HG03045 (cell line): ENCODE data around the gene ELMO1.

Experiments
- ATAC-seq: cut with Tn5 transposase; IDR thresholded peaks from one replicate; pipeline ENCODE4 v1.9.1; 2021; ENCODE audit warnings: mild to moderate bottlenecking, moderate library complexity; ENCODE audit not compliant: unreplicated experiment

Gene ELMO1

GRCh38 chr7:37282093-37282444 is 166.6 kb downstream of the ELMO1 start:
- ATAC-seq: no peak

GRCh38 chr7:37281368-37282092 is 167.1 kb downstream of the ELMO1 start:
- ATAC-seq: no peak

- no peak for ATAC-seq
These were observed 171.2 kb downstream of the ELMO1 start for GRCh38 chr7:37277513-37277912.

- no peak for ATAC-seq
These were observed 173.5 kb downstream of the ELMO1 start for GRCh38 chr7:37275078-37275710.

GRCh38 chr7:37273891-37274290 is 174.8 kb downstream of the ELMO1 start:
- no peak for ATAC-seq

- ATAC-seq: no peak
These were observed 178.8 kb downstream of the ELMO1 start for GRCh38 chr7:37269711-37270508.

GRCh38 chr7:37267251-37267650 is 181.4 kb downstream of the ELMO1 start:
- no peak for ATAC-seq

GRCh38 chr7:37265876-37266275 is 182.8 kb downstream of the ELMO1 start:
- ATAC-seq: no peak

GRCh38 chr7:37265006-37265405 is 183.7 kb downstream of the ELMO1 start:
- no peak for ATAC-seq

- ATAC-seq: no peak
These were observed 186.5 kb downstream of the ELMO1 start for GRCh38 chr7:37262181-37262580.

GRCh38 chr7:37259319-37259821 is 189.3 kb downstream of the ELMO1 start:
- no peak for ATAC-seq

- no peak for ATAC-seq
These were observed 192.0 kb downstream of the ELMO1 start for GRCh38 chr7:37256631-37257030.

GRCh38 chr7:37255327-37255944 is 193.2 kb downstream of the ELMO1 start:
- ATAC-seq: no peak

GRCh38 chr7:37251222-37251621 is 197.4 kb downstream of the ELMO1 start:
- ATAC-seq: no peak

- no peak for ATAC-seq
These were observed 199.4 kb downstream of the ELMO1 start for GRCh38 chr7:37249240-37249639.

- ATAC-seq: no peak
These were observed 200.2 kb downstream of the ELMO1 start for GRCh38 chr7:37248396-37248861.

GRCh38 chr7:37247861-37248260 is 200.8 kb downstream of the ELMO1 start:
- ATAC-seq: no peak

GRCh38 chr7:37245590-37245989 is 203.1 kb downstream of the ELMO1 start:
- no peak for ATAC-seq

- no peak for ATAC-seq
These were observed 211.8 kb downstream of the ELMO1 start for GRCh38 chr7:37236906-37237305.

- no peak for ATAC-seq
These were observed 212.9 kb downstream of the ELMO1 start for GRCh38 chr7:37235813-37236212.

- no peak for ATAC-seq
These were observed 213.7 kb downstream of the ELMO1 start for GRCh38 chr7:37234928-37235327.
